Embryonic facial prominence (tissue), 1 donor: ENCODE data around the gene RHEX.

Experiments used
- DNase-seq: peaks from one replicate; pipeline ENCODE4 v3.0.0-alpha.2; 2016; ENCODE audit errors: extremely low spot score

Gene RHEX

DNA sequence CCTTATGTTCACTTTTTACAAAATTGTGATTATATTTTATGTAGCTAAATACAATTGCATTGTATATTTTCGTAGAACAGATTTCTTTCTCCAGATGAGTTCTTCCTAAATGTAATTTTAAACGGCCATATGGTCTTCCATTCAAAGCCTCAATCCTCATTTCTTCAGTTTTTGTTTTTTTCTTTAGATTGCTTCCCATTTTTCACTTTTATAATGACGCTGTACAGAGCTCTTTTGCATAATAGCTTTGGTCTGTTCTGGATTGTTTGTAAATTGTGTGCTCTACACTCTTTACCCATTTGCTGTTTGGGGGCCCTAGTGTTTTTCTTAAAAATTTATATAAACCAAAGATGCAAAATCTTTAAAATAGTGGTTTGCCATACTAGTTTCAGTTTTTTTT, 36.4 kb downstream of the RHEX start:
- no peak for DNase-seq

DNA sequence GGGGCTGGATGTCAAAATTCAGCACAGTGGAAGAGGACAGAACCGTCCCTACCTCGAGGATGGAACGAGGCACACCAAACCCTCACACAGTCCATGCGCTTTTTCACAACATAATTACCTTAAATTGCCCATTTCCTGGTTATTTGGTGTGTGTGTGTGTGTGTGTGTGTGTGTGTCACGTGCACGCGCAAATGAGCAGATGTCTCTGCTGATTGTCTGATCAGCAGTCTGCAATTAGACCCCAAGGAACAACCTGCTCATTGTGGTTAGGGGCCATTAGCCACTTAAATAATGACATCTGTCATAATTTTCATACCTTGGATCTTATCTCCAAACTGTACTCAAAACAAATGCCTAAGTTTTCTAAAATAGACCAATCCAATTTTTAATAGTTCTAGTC, 41.1 kb downstream of the RHEX start:
- no peak for DNase-seq

DNA sequence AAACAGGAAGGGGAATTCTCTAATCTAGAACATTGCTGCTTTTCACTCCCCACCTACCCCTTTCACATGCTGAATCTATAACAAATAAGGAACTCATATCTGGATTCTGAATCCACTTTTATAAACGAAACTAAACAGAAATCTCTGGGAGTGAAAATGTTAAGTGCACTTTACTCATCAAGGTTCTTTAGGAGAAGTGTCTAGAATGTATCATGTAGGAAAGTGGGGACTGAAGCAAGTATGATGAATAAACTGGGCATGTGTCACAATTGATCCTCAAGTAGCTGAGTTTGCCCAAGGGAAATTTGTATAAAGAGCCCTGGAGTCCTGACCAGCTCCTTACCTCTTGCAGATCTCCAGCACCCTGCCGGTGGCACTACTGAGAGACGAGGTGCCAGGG, 44.4 kb downstream of the RHEX start:
- no peak for DNase-seq

DNA sequence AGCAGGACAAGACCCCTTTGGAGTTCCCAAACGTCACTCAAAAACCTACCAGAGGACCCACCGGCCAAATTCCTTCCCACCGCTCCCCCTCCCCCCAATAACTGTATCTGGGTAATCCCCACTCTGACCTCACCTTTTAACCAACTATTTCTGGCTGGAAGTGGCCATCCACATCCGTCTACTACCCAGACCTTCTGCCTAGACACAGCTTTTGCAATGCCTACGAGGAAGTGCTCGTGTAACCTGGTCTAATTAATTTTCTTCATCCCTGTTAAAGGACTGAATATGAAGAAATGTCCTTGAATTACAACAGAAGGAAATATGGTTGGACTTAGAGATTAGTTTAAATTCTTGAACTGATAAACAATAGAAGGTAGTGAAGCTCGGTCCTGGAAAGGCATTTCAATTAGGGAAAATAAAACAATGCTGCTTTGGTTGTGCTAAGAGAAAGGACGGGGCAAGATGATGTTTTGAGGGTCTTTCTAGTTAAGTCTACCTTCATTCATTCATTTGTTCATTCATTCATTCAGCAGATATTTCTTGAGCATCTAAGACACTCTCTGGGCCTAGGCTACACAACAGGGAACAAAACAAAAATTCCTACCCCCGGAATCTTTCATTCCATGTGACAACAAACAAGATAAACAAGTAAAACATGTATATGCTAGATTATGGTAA, 45.4 kb downstream of the RHEX start:
- DNase-seq, result no peak

DNA sequence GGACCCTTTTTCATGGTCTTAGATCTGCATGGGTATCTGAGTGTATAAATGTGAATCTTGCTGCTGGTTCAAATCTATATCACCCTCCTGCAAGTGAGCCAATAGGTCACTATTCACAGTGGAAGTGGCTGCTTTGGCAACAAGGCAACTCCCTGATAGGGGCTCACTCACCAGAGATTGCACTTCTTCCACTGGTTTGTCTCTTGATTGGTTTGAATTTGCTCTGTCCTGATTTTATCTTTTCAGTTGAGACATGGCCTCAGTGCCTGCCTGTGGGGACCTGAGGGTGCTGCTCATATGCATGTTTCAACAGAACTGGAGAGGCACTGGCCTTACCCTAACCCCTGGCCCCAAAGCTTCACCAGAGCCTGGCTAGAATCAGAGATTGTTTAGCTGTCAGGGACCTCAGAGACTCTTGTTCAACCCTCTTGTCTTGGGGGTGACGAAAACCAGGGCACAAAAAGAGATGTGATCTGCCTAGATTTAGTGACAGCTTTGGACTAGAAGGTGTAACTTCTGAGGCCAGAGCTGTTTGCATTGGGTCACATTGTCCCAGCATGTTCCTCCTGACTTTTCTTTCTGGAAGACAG, 47.3 kb downstream of the RHEX start:
- DNase-seq, result no peak

DNA sequence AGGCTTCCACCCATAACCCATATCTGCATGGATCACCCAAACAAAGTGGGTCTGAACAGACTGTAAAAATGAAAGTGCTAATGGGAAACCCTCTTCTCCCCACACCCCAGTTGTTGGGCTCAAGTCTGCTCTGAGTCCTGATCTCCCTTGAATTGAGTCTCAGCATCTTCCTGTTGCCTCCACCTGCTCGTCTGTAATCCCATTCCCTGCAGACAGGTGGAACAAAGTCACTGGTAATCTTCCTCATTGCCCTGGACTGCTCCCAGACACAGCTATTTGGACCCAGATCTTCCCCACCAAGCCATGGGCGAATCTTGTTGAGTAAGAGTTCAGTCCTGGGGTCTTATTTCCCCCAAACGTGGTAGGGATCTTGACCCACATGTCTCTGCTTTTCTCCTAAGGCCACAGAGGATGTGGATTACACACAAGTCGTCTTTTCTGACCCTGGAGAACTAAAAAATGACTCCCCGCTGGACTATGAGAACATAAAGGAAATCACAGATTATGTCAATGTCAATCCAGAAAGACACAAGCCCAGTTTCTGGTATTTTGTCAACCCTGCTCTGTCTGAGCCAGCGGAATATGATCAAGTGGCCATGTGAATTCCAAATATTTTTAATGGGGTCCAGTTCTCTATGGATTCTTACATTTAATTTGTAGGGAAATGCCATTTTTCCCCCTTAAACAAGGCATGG, 48.5 kb downstream of the RHEX start:
- DNase-seq, result no peak

DNA sequence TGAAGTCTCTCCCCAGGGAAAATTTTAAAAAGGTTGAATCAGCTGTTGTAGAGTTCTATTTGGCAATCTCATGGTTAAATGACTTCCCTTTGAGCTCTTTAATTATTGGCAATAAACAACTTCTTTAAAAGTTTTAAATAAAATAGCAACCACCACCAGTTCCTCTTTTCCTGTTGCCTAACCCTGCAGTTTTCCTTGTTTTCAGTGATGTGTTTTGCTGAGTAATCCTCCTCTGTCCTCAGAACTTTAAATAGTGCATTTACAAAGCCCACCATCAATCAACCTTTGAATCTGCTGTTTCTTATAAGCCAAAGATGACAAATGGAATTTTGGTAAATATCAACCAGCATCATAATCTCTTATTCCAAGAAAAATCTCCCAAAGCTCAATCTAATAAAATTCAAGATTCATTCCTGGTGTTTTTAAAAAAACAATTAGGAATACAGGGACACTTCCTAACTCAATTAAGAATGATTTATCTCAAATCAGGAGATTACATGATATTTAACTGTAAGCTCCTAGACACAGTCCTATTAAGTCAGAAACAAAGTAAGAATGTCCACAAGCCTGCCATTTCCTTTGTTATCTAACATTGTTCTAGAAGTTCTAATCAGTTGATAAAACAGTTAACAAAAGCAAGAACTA, 49.4 kb downstream of the RHEX start:
- no peak for DNase-seq

DNA sequence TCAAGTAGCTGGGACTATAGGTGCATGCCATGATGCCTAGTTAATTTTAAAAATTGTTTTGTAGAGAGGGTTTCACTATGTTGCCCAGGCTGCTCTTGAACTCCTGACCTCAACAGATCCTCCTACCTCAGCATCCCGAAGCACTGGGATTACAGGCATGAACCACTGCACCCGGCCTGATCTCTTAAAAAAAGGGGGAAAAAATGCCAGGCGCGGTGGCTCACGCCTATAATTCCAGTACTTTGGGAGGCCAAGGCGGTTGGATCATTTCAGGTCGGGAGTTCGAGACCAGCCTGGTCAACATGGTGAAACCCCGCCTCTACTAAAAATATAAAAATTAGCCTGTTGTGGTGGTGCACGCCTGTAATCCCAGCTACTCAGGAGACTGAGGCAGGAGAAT, 51.0 kb downstream of the RHEX start:
- DNase-seq, result no peak

DNA sequence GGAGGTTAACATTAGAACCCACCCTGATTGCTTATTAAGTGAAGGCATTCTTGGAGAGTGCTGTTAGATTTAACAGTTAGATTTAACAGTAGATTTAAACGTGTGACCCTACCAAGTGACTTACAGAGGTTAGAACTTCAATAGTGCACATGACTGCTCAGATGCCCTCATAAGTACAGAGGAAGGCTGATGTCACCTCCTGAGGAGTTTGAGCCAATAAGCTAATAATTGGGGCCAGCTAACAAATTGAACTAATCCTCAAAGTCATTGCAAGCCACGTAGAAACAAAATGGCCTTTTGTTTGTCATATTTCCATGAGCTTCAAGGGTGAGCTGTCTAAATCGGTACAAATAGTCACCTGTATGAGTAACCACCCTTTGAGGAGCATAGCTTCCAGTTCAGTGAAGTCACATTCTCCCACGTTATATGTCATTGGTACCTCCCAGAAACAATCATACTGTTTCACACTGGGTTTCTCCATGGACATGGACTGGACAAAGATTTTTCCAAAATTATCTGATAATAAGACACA, 52.6 kb downstream of the RHEX start:
- no peak for DNase-seq

DNA sequence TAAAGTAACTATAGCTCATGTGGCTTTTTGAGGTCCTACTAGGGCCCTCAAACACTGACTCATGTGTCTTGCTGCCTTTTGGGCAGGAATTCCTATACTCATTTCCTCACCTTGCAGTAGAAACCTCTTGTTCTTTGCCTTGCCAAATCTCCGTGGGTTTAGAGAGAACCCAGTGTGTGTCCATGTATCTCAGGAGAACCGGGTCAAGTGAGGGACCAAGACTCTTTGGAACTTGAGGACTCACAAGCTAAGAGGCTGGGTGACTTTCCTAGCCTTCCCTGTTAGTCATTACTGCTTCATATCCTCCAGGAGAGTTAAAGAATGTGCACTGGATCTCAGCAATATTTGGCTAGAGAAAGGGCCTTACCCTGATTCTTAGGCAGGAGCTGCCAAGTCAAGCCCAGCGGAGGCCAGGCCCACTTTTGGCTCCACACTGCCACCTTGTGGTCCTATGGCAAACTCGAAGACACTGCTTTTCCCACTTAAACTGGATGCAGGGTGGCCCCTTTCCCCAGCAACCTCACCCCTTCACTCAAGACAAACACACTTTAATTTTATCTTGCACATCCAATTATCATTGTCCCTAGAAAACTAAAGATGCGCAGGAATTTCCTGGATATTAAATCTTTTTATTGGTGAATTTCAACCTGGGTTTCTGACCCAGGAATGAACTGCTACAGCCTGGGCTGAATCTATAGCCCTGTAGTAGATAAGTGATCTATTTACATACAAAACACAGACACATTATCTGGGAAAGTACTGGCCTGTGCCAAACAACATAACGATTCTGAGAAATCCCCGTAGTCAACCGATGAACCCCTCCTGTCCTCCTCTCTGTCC, 53.6 kb downstream of the RHEX start:
- DNase-seq, result peak; percentile 40

DNA sequence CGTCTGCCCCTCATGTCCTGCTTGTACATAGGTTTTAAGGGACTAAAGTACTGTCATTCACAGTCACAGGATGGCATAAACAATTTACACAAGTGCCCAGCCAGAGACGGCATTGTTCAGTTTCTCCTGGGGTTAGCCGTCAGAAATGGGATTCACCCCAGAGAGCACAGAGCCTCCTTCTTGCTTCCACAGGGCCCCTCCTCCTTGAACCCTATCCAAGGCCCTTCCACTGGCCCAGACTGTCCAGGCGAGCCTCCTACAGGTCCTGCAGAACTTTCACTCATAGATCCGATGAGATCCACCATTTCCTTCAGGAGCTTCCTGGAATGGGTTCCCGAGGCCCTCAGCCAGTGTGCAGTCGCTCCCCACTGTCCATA, 54.2 kb downstream of the RHEX start:
- DNase-seq, result no peak

DNA sequence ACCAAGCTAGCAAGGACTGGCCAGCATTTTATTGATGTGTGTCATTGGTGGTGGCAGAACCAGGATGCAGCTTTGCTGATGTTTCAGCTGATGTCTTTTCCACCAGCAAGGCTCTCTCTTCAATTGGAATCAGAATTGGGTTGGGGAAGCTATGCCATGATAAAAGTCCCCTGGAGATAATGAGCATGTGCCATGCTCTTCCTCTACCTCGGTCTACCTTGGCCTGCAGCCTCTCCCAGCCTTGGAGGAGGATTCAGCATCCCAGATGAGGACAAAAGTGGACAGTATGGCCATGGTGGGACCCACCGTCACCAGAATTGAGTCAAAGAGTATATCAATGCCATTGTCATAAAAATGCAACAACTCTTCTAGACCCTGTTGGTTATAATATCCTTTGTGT, 55.7 kb downstream of the RHEX start:
- DNase-seq, result no peak

DNA sequence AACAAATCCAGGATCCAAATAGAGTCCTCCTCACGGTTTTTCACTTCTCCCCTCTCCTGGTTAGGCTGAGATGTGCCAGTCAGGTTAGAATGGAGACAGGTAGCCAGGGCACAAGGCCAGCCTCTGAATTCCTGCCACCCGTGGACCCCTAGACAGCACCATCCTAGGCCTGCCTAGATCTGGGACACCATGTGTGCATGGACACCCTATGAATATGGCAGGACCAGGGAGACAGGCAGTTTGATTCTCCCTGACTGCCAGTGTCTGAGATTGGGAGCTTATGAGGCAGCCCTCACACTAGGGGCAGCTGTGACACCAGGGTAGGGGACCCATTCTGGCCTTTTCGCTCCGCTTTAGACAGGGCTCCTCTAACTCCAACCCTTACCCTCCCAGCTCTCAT, 56.7 kb downstream of the RHEX start:
- DNase-seq, result no peak

DNA sequence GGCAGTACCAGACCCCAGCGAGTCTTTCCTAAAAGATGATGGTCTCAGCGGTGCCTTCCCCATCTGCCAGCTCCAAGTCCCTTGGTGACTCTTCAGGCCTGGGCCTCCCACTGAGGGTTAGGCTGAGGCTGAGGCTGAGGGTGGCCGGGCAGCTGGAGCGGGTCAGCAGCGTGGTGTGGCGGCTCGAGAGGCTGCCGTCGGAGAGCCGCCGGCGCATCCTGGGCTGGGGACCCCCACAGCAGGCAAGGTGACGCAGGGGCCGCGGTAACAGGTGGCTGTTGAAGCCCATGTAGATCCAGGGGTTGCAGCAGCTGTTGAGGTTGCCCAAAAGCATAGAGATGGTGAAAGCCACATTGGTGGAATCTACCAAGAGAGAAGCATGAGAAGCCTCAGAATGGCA, 57.2 kb downstream of the RHEX start:
- DNase-seq, result no peak

DNA sequence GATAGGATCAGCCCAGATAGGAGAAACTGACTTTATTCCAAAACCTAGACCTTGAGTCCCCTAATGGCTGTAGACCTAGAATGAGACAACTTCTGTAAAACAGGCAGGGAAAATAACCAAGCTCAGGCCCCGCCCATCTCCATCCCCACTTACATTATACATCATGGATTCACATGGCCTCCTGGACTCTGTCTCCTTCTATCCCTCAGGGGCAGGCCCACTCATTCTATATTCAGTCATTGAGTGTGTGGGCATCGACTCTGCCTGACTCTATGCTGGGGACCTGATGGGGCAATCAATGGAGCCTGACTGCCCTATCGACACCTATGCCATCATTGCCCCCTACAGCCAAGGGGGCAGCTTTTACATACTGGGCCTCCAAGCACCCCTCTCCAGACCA, 57.8 kb downstream of the RHEX start:
- DNase-seq, result no peak

DNA sequence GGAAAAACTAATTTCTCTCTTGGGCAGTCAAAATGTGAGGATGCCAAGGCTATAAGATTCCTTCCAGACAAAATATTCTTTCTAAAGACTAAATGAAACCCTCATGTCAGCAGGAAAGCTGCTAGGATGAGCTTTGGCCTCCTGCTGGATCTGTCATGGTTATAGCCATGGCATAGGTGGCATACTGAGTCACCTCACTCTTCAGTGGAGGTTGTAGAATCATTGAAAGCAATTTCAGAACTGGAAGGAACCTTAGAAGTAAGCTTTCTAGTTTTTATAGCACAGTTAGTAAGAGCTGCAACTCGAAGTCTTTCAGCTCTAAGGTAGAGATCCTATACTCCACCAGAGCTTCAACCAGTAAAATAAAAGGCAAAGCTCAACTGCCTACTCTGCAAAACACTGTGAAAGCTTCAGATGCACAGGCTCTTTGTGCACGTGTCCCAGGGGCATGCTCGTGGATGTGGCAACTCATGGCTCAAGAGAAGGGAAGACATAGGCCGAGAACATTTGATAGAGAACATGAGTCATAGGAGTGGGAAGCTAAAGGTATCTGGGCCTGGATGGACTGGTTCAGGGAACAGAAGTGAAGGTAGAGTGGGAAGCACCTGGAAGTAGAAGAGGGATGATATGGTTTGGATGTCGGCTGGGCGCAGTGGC, 58.4 kb downstream of the RHEX start:
- no peak for DNase-seq

DNA sequence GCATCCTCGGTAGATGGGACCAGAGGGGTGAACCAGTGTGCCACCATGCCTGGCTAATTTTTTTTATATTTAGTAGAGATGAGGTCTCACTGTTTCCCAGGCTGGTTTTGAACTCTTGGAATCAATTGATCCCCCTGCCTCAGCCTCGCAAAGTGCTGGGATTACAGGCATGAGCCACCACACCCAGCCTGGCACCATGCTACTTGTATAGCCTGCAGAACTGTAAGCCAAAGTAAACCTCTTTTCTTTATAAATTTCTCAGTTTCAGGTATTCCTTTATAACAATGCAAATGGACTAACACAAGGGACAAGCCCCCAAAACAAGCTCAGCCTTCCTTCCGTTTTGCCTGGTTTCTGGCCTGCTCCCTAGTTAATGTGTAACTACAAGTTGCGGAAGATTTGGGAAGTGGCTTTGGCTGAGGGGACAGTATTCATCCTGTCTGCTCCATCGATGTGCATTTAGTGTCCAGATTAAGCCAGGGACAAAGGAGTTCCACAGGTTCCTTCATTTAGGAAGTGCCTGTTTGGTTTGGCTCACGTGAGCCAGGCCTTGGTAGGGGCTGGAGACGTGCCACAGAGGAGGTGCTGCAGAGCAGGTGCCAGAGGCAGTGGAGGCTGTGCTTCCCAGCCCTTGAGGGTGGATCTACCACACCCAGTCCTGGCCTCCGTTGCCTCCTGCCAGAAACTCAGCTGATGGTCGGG, 59.8 kb downstream of the RHEX start:
- DNase-seq, result no peak

DNA sequence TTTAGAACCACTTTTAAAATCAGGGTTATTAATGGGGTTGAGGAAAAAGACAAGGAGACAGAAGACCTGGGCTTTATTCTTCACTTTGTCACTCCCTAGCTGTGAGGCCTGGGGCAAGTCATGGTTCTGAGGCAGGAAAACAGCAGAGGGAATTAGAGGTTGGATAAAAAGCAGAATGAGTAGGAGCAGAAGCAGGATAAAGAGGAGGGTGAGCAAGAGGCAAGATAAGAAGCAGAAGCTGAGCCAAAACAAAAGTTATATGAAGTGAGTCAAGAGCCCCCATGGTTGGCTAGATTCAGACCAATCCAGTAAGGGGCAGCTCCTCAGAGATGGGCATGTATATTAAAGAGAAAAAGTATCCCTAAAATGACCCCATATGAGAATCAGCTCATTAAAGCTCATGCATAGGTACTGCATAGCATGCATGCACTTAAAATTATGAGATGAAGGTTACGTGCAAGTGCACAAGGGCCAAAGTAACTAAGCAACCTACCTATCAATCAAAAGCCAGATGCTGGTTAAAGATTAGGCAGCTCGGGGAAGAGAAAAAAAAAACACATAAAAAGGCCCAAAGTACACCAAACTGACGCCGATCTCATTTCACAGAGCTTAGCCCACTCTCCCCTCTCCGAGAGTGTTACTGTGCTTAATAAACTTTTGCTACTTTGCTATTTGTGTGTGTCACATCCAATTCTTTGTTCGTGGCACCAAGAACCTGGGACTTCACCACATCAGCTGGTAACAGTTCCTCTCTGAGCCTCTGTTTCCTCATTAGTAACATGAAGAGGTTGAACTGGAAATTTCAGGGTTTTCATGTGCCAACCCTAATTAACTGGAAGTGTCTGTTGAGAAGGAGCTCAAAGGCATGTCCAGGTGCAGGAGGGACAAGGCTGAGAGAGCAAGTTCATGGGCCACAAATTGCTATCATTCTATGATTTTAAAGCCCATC, 62.0 kb downstream of the RHEX start:
- no peak for DNase-seq

DNA sequence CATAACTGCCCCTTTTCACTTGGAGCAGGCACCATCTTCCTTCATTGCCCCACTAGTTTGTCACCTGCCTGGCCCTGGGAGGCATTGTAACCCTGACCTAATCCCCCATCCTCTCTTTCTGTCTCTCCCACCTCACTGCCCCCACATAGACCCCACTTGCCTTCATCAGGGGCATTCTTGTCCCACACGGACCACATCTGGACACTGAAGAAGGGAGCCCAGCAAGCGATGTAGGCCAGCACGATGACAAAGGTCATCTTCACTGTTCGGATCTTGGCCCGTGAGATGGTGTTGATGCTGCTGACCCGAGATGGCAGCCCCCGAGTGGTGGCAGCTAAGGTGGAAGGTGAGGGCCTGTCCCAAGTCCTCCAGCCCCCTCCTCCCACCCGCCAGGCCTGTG, 62.8 kb downstream of the RHEX start:
- DNase-seq, result no peak
